ENCODE data around the gene IL1F10.

DNA sequence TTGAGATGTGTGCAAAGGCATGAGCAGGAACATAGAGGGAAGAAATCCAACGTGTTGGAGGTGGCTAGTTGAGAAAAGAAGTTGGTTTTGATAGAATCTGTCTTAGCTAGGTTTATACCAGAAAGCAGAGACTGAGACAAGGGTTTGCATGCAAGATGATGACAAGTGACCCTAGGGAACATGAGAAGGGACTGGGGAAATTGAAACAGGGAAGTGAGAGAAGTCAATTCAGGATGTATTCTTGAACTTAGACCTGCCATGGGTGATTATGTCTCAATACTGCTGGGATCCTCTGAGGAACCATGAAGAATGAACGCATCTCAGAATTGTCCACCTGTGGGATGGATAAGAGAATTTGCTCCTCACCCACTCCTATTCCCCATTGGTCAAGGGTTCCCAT is 42.0 kb upstream of the IL1F10 start:
- TF ChIP-seq, protein P1, sequence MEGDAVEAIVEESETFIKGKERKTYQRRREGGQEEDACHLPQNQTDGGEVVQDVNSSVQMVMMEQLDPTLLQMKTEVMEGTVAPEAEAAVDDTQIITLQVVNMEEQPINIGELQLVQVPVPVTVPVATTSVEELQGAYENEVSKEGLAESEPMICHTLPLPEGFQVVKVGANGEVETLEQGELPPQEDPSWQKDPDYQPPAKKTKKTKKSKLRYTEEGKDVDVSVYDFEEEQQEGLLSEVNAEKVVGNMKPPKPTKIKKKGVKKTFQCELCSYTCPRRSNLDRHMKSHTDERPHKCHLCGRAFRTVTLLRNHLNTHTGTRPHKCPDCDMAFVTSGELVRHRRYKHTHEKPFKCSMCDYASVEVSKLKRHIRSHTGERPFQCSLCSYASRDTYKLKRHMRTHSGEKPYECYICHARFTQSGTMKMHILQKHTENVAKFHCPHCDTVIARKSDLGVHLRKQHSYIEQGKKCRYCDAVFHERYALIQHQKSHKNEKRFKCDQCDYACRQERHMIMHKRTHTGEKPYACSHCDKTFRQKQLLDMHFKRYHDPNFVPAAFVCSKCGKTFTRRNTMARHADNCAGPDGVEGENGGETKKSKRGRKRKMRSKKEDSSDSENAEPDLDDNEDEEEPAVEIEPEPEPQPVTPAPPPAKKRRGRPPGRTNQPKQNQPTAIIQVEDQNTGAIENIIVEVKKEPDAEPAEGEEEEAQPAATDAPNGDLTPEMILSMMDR (IDR thresholded peaks at IDR 0.05), result no peak
- TF ChIP-seq POLR2A (IDR thresholded peaks at IDR 0.05; ENCODE audit: low read depth), result no peak
- no peak for TF ChIP-seq EP300 (IDR thresholded peaks at IDR 0.05)

All from esophagus muscularis mucosa (tissue), 4 donors.